MM.1S (cell line): ENCODE measurements around the gene ACER3.

Source experiments
- DNase-seq: peaks from one replicate; pipeline ENCODE4 v3.0.0-alpha.2; 2015
- H2AFZ ChIP-seq: fragments of 300-600 bp; sonication (generic); 2 replicates; pipeline ENCODE4 v1.6.0; 2016; ENCODE audit warnings: antibody characterized with exemption, low read length
- H3F3A ChIP-seq: fragments of 300-600 bp; sonication (generic); 2 replicates; pipeline ENCODE4 v1.6.1; 2016; ENCODE audit warnings: mild to moderate bottlenecking, antibody characterized with exemption, low read length, moderate library complexity, mixed read lengths; ENCODE audit not compliant: insufficient read depth
- H3K27ac ChIP-seq: fragments of 300-600 bp; sonication (generic); 2 replicates; pipeline ENCODE4 v1.5.1; 2016; ENCODE audit warnings: mild to moderate bottlenecking, low read length
- H3K27me3 ChIP-seq: fragments of 300-600 bp; sonication (generic); replicated peaks from 2 replicates; pipeline ENCODE4 v1.6.0; 2016; ENCODE audit warnings: low read length; ENCODE audit not compliant: insufficient read depth
- H3K36me3 ChIP-seq: fragments of 300-600 bp; sonication (generic); replicated peaks from 2 replicates; pipeline ENCODE4 v1.6.1; 2016; ENCODE audit warnings: mild to moderate bottlenecking, low read length, mixed read lengths; ENCODE audit not compliant: insufficient read depth
- H3K4me1 ChIP-seq: fragments of 300-600 bp; sonication (generic); 2 replicates; pipeline ENCODE4 v1.6.1; 2016; ENCODE audit warnings: low read length, mixed read lengths
- H3K4me2 ChIP-seq: fragments of 300-600 bp; sonication (generic); 2 replicates; pipeline ENCODE4 v1.6.0; 2016; ENCODE audit warnings: low read depth, low read length
- H3K4me3 ChIP-seq: fragments of 300-600 bp; sonication (generic); 2 replicates; pipeline ENCODE4 v1.5.1; 2016; ENCODE audit warnings: low read length, mixed read lengths
- H3K79me2 ChIP-seq: fragments of 300-600 bp; sonication (generic); 2 replicates; pipeline ENCODE4 v1.6.1; 2016; ENCODE audit warnings: mixed run types, low read length, mixed read lengths
- H3K9ac ChIP-seq: fragments of 300-600 bp; sonication (generic); 2 replicates; pipeline ENCODE4 v1.6.1; 2016; ENCODE audit warnings: low read length, mixed read lengths
- H3K9me2 ChIP-seq: fragments of 300-600 bp; sonication (generic); replicated peaks from 2 replicates; pipeline ENCODE4 v1.6.1; 2016; ENCODE audit warnings: mild to moderate bottlenecking, low read length, mixed read lengths; ENCODE audit not compliant: insufficient read depth
- H3K9me3 ChIP-seq: fragments of 300-600 bp; sonication (generic); replicated peaks from 2 replicates; pipeline ENCODE4 v1.6.1; 2016; ENCODE audit warnings: mild to moderate bottlenecking, low read length, mixed read lengths; ENCODE audit not compliant: insufficient read depth
- H4K20me1 ChIP-seq: fragments of 300-600 bp; sonication (generic); 2 replicates; pipeline ENCODE4 v1.6.1; 2016; ENCODE audit warnings: mild to moderate bottlenecking, low read length, moderate library complexity, mixed read lengths; ENCODE audit not compliant: insufficient read depth
- CTCF ChIP-seq: fragments of 300-600 bp; sonication (generic); IDR thresholded peaks from 2 replicates; pipeline ENCODE4 v1.5.1; 2016; ENCODE audit warnings: antibody characterized with exemption, low read length, mixed read lengths
- EZH2 ChIP-seq: fragments of 300-600 bp; sonication (generic); optimal IDR thresholded peaks from 2 replicates; pipeline ENCODE3; 2017; ENCODE audit warnings: low read depth, mild to moderate bottlenecking, antibody characterized with exemption, low read length, mixed read lengths
- EZH2phosphoT487 ChIP-seq: fragments of 300-600 bp; sonication (generic); IDR thresholded peaks from 2 replicates; pipeline ENCODE4 v1.6.1; 2018; ENCODE audit warnings: antibody characterized with exemption, low read length

ACER3 gene

GRCh38 chr11:76837696-76838677 is 22.7 kb upstream of the ACER3 start:
- no peaks in the 10 kb centered on the region for H3K79me2 ChIP-seq
- H2AFZ ChIP-seq: no peak overlapping the region
- H3F3A ChIP-seq: no peaks in the 10 kb centered on the region
- no peaks in the 10 kb centered on the region for H3K9me2 ChIP-seq
- no peaks in the 10 kb centered on the region for H3K9me3 ChIP-seq
- no peak overlapping the region for H3K4me2 ChIP-seq
- no peak overlapping the region for H3K9ac ChIP-seq
- H3K27ac ChIP-seq: no peak overlapping the region
- DNase-seq: no peak
- no peaks in the 10 kb centered on the region for H3K27me3 ChIP-seq
- TF ChIP-seq CTCF: no peak
- TF ChIP-seq EZH2phosphoT487: no peak
- TF ChIP-seq EZH2: no peak
- no peaks in the 10 kb centered on the region for H3K36me3 ChIP-seq
- H4K20me1 ChIP-seq: no peaks in the 10 kb centered on the region
- no peak overlapping the region for H3K4me3 ChIP-seq
- no peaks in the 10 kb centered on the region for H3K4me1 ChIP-seq

- H2AFZ ChIP-seq: no peak overlapping the region
- DNase-seq: no peak
- no peaks in the 10 kb centered on the region for H3K9me3 ChIP-seq
- no peaks in the 10 kb centered on the region for H3F3A ChIP-seq
- H3K4me2 ChIP-seq: no peak overlapping the region
- no peak overlapping the region for H3K9ac ChIP-seq
- no peaks in the 10 kb centered on the region for H4K20me1 ChIP-seq
- no peaks in the 10 kb centered on the region for H3K4me1 ChIP-seq
- no peak overlapping the region for H3K27ac ChIP-seq
- H3K9me2 ChIP-seq: no peaks in the 10 kb centered on the region
- no peaks in the 10 kb centered on the region for H3K36me3 ChIP-seq
- no peak for TF ChIP-seq EZH2phosphoT487
- no peak for TF ChIP-seq EZH2
- no peak for TF ChIP-seq CTCF
- no peaks in the 10 kb centered on the region for H3K27me3 ChIP-seq
- H3K4me3 ChIP-seq: no peak overlapping the region
- H3K79me2 ChIP-seq: no peaks in the 10 kb centered on the region
Measured at GRCh38 chr11:76838678-76839068, 22.0 kb upstream of the ACER3 start.

- Histone ChIP-seq H3K79me2 (no peaks in the 10 kb centered on the region), H4K20me1 (no peaks in the 10 kb centered on the region), H3K9me3 (no peaks in the 10 kb centered on the region), H3F3A (no peaks in the 10 kb centered on the region), H3K9ac (no peak overlapping the region), H3K36me3 (no peaks in the 10 kb centered on the region), H3K4me1 (no peaks in the 10 kb centered on the region), H3K9me2 (no peaks in the 10 kb centered on the region), H3K4me2 (no peak overlapping the region), H3K27ac (no peak overlapping the region), H3K27me3 (no peaks in the 10 kb centered on the region), H3K4me3 (no peak overlapping the region), H2AFZ (no peak overlapping the region)
- DNase-seq: no peak
- TF ChIP-seq EZH2phosphoT487: no peak
- TF ChIP-seq EZH2: no peak
- no peak for TF ChIP-seq CTCF
Measured at GRCh38 chr11:76839311-76839710, 21.4 kb upstream of the ACER3 start.
